ENCODE results near the gene FAM43B.

Gene FAM43B

DNA sequence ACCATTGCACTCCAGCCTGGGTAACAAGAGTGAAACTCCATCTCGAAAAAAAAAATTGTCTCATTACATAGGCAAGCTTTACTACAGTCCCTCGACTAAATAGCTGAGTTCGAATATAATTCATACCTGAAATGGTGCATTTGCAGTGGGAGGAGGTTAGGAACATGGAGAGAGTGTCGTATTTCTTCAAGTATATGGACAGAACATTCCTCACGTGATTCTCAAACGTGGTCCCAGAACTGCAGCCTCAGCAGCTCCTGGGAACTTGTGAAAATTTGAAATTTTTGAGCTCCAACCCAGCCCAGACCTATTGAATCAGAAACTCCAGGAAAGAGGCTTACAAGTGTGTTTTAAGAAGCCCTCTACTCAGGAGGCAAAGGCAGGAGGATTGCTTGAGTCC lies 43.7 kb downstream of the FAM43B start:
- no peaks in the 10 kb centered on the region for H3K36me3 Mint-ChIP-seq
- no peak overlapping the region for H3K27ac Mint-ChIP-seq
- H3K4me1 Mint-ChIP-seq (ENCODE audit: low read depth) = no peaks in the 10 kb centered on the region
- H3K9me3 Mint-ChIP-seq (ENCODE audit: low read depth) = no peaks in the 10 kb centered on the region
- H3K4me3 Mint-ChIP-seq = no peak overlapping the region
- peaks cover 12% of the 10 kb centered on the region for H3K27me3 Mint-ChIP-seq

GRCh38 chr1:20597650-20598049 lies 45.3 kb downstream of the FAM43B start:
- H3K4me1 Mint-ChIP-seq (ENCODE audit: low read depth) = no peaks in the 10 kb centered on the region
- H3K9me3 Mint-ChIP-seq (ENCODE audit: low read depth) = no peaks in the 10 kb centered on the region
- H3K4me3 Mint-ChIP-seq = no peak overlapping the region
- no peak overlapping the region for H3K27ac Mint-ChIP-seq
- peaks cover 3% of the 10 kb centered on the region for H3K27me3 Mint-ChIP-seq
- no peaks in the 10 kb centered on the region for H3K36me3 Mint-ChIP-seq

DNA sequence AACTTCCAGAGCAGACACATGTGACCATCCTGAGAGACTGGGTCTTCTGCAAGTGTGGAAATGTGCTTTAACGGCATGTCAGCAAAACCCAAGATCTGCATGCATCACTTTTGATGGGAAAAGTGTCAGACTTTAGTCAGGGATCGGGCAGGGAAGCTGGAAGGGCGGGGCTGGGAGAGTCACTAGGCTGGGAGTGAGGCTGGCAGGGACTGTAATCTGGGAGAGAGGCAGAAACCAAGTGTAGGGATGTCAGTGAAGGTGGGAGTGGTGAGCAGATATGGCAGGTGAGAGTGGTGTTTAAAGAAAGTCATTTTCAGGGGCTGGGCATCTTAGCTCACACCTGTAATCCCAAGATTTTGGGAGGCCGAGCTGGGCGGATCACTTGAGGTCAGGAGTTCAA lies 47.8 kb downstream of the FAM43B start:
- Mint-ChIP-seq H3K36me3 (peaks cover 3% of the 10 kb centered on the region), H3K27ac (no peak overlapping the region), H3K9me3 (ENCODE audit: low read depth) (no peaks in the 10 kb centered on the region), H3K27me3 (peaks cover 6% of the 10 kb centered on the region), H3K4me1 (ENCODE audit: low read depth) (no peaks in the 10 kb centered on the region), H3K4me3 (no peak overlapping the region)

- Mint-ChIP-seq H3K4me3 (no peak overlapping the region), H3K27ac (no peak overlapping the region), H3K9me3 (ENCODE audit: low read depth) (no peaks in the 10 kb centered on the region), H3K27me3 (peaks cover 6% of the 10 kb centered on the region), H3K36me3 (peaks cover 3% of the 10 kb centered on the region), H3K4me1 (ENCODE audit: low read depth) (no peaks in the 10 kb centered on the region)
These were observed 48.9 kb downstream of the FAM43B start for GRCh38 chr1:20601129-20601825.

- H3K4me3 Mint-ChIP-seq = no peak overlapping the region
- peaks cover 3% of the 10 kb centered on the region for H3K36me3 Mint-ChIP-seq
- H3K9me3 Mint-ChIP-seq (ENCODE audit: low read depth) = no peaks in the 10 kb centered on the region
- H3K4me1 Mint-ChIP-seq (ENCODE audit: low read depth) = no peaks in the 10 kb centered on the region
- no peak overlapping the region for H3K27ac Mint-ChIP-seq
- peaks cover 6% of the 10 kb centered on the region for H3K27me3 Mint-ChIP-seq
These were observed 50.6 kb downstream of the FAM43B start for GRCh38 chr1:20602851-20603450.

DNA sequence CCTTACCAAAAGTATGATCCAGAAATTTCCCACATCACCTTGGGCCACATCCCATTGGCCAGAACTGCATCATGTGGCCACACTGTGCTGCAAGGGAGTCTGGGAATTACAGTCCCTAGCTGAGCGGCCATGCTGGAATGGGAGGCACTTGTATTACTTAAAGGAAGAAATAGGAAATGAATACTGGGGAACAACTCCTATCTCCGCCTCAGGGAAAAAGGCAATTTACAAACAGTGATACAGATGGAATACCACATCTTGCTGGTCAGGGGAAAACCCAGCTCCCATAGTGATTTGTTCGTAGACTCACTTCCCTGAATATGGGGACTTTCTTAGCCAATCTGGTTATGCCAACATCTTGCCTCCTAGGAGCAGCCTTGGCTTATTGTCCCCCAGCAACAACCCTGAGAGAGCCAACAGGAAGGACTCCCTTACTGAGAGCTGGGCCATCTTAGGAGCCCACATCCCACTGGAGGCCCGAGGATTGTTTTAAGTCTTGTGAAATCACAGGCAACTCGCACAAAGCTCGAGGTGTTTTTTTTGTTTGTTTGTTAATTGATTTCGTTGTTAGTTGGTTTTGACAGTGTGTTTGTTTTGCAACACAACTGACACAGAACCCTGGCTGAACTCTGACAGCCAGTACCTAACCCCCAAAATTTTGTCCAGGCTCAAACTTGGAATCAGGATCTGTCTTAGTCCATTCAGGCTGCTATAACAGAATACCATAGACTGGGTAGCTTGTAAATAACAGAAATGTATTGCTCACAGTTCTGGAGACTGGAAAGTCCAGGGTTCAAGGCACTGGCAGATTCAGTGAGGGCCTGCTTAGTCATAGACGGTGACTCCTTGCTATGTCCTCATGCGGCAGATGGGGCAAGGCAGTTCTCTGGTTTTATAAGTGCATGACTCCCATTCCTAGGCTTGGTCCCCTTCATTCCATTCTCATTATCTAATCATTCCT lies 51.4 kb downstream of the FAM43B start:
- Mint-ChIP-seq H3K27me3 (peaks cover 6% of the 10 kb centered on the region), H3K4me1 (ENCODE audit: low read depth) (no peaks in the 10 kb centered on the region), H3K4me3 (no peak overlapping the region), H3K27ac (no peak overlapping the region), H3K36me3 (peaks cover 3% of the 10 kb centered on the region), H3K9me3 (ENCODE audit: low read depth) (no peaks in the 10 kb centered on the region)
